ENCODE measurements around the gene PLXNA2. TPM values are rescaled to one million over a fixed set of nuclear protein-coding genes. Genes with fewer than 3 reads are reported as not detected.

Gene PLXNA2
- total RNA-seq, 1 experiment from 2014 or later: 0.89 TPM

- CTCF ChIA-PET: no interaction called here
- Histone ChIP-seq H3K27me3 (ENCODE audit: insufficient read depth, low read length) (0 out of 2 replicates have a peak, but pooled peaks cover 4% of the 10 kb centered on the region), H3K9me3 (ENCODE audit: control insufficient read depth in 1 of 2, insufficient read depth in 1 of 2, low read depth in 1 of 2, low read length in 2 of 2) (no peaks in the 10 kb centered on the region), H3K4me2 (ENCODE audit: low read length) (no peak overlapping the region), H3K9ac (ENCODE audit: low read length) (no peak overlapping the region), H3K9me2 (ENCODE audit: insufficient read depth) (no peaks in the 10 kb centered on the region), H3K4me3 (replicated peaks in 1 of 2; ENCODE audit: low read depth in 1 of 2, low read length in 2 of 2) (no peak overlapping the region), H4K20me1 (ENCODE audit: insufficient read depth) (no peaks in the 10 kb centered on the region), H3K79me2 (ENCODE audit: insufficient read depth, low read length) (no peaks in the 10 kb centered on the region), H3K27ac (ENCODE audit: low read depth, low read length) (no peak overlapping the region), H3K36me3 (ENCODE audit: control insufficient read depth in 1 of 2, insufficient read depth in 2 of 2, low read length in 2 of 2) (no peaks in the 10 kb centered on the region), H2AFZ (ENCODE audit: low read depth, low read length, poor library complexity, severe bottlenecking) (no peak overlapping the region), H3K4me1 (ENCODE audit: control insufficient read depth in 1 of 2, insufficient read depth in 2 of 2, low read length in 2 of 2) (no peaks in the 10 kb centered on the region)
- BruUV-seq (replicated peaks): no TSS peak
- TF ChIP-seq MAX (IDR thresholded peaks at IDR 0.05): no peak
- no peak for TF ChIP-seq EGR1 (IDR thresholded peaks at IDR 0.05; ENCODE audit: low read depth)
- no peak for TF ChIP-seq SP1 (IDR thresholded peaks at IDR 0.05; ENCODE audit: low read depth)
- no peak for TF ChIP-seq SRF (IDR thresholded peaks at IDR 0.05; ENCODE audit: low read depth)
- TF ChIP-seq SIN3A (IDR thresholded peaks at IDR 0.05; ENCODE audit: low read depth): no peak
- TF ChIP-seq ZFX (IDR thresholded peaks at IDR 0.05): no peak
- no peak for TF ChIP-seq YY1 (IDR thresholded peaks at IDR 0.05; ENCODE audit: extremely low read depth, insufficient replicate concordance, low read depth, low read length)
- TF ChIP-seq CTCF (IDR thresholded peaks at IDR 0.05 in 2 of 3, conservative IDR thresholded peaks at IDR 0.05 in 1 of 3; ENCODE audit: borderline replicate concordance in 1 of 3, insufficient read depth in 1 of 3, low read depth in 2 of 3, low read length in 2 of 3): no peak
- TF ChIP-seq ZNF274 (IDR thresholded peaks at IDR 0.05; ENCODE audit: low read depth, low read length): no peak
- TF ChIP-seq REST (IDR thresholded peaks at IDR 0.05; ENCODE audit: low read depth): no peak
- TF ChIP-seq ZBTB33 (IDR thresholded peaks at IDR 0.05; ENCODE audit: extremely low read depth, insufficient replicate concordance, low read length): no peak
- TF ChIP-seq EZH2phosphoT487 (IDR thresholded peaks at IDR 0.05; ENCODE audit: borderline replicate concordance): no peak
- TF ChIP-seq EZH2 (IDR thresholded peaks at IDR 0.05): no peak
- no peak for TF ChIP-seq JUND (IDR thresholded peaks at IDR 0.05)
- TF ChIP-seq FOSL1 (IDR thresholded peaks at IDR 0.05; ENCODE audit: low read depth): no peak
- no peak for TF ChIP-seq TCF7L2 (IDR thresholded peaks at IDR 0.05; ENCODE audit: borderline replicate concordance, extremely low read depth, insufficient read depth, insufficient read length)
- no peak for TF ChIP-seq RAD21 (IDR thresholded peaks at IDR 0.05; ENCODE audit: low read depth)
- TF ChIP-seq CEBPB (IDR thresholded peaks at IDR 0.05; ENCODE audit: low read depth): no peak
- intact Hi-C loops (cut with micrococcal nuclease): no loop called here
- no peak for ATAC-seq
- POLR2A ChIA-PET: no interaction called here
- RAD21 ChIA-PET (ENCODE audit: low non-redundant PET in 1 of 2, low total read pairs in 2 of 2, uncharacterized antibody in 2 of 2, unreplicated experiment in 2 of 2): no interaction called here
- DNase-seq (ENCODE audit: low read depth, low spot score): no peak
These were observed 34.9 kb downstream of the PLXNA2 start for GRCh38 chr1:208209286-208209685.

All from HCT116 (cell line).